Measurements from ENCODE around the gene ACSF2.

DNA sequence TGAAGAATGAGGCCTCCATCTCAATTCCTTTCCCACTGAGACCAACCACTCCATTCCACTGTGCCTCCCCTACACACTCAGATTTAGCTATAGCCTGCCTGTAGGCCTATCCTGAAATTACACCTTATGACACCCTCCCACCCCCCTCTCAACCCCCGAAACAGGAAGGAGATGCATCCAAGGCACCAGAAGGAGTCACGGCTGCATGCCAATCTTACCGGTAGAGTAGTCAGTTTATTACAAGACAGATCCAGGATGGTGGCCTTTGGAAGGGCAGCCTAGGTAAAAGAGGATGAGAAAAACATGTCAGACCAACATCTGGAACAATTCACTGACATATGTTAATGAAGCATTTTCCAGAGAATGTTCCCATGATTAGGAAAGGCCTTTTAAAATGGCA, 31.3 kb upstream of the ACSF2 start:
- TF ChIP-seq GATA2 (IDR thresholded peaks at IDR 0.05; ENCODE audit: low read depth, low read length) = no peak
- no peak for TF ChIP-seq GATA3 (IDR thresholded peaks at IDR 0.05; ENCODE audit: low read depth, low read length)
